ENCODE measurements around the gene CXCL14.

CXCL14 gene

GRCh38 chr5:135577421-135577820 lies 1.4 kb downstream of the CXCL14 start:
- H3K4me1 Mint-ChIP-seq = peaks cover 14% of the 10 kb centered on the region
- no peak for TF ChIP-seq CTCF (IDR thresholded peaks at IDR 0.05; ENCODE audit: unreplicated experiment in 3 of 3)
- H3K9me3 Mint-ChIP-seq = no peaks in the 10 kb centered on the region
- H3K36me3 Mint-ChIP-seq (ENCODE audit: low read depth) = no peaks in the 10 kb centered on the region
- no peak overlapping the region for H3K27ac Mint-ChIP-seq
- H3K27me3 Mint-ChIP-seq (ENCODE audit: low read depth) = peaks cover 95% of the 10 kb centered on the region
- peak overlapping the region; percentile 32 to 76 (median 70) for H3K4me3 Mint-ChIP-seq

GRCh38 chr5:135576075-135576599 lies 2.7 kb downstream of the CXCL14 start:
- Mint-ChIP-seq H3K27me3 (ENCODE audit: low read depth) (peaks cover 88% of the 10 kb centered on the region), H3K9me3 (no peaks in the 10 kb centered on the region), H3K4me3 (no peak overlapping the region), H3K27ac (no peak overlapping the region), H3K36me3 (ENCODE audit: low read depth) (no peaks in the 10 kb centered on the region), H3K4me1 (peaks cover 21% of the 10 kb centered on the region)
- TF ChIP-seq CTCF (IDR thresholded peaks at IDR 0.05; ENCODE audit: unreplicated experiment in 3 of 3) = no peak

GRCh38 chr5:135574493-135574892 lies 4.3 kb downstream of the CXCL14 start:
- Mint-ChIP-seq H3K27me3 (ENCODE audit: low read depth) (peaks cover 85% of the 10 kb centered on the region), H3K4me1 (peaks cover 34% of the 10 kb centered on the region), H3K27ac (no peak overlapping the region), H3K4me3 (no peak overlapping the region), H3K9me3 (no peaks in the 10 kb centered on the region), H3K36me3 (ENCODE audit: low read depth) (no peaks in the 10 kb centered on the region)
- TF ChIP-seq CTCF (IDR thresholded peaks at IDR 0.05; ENCODE audit: unreplicated experiment in 3 of 3) = no peak

- no peak for TF ChIP-seq CTCF (IDR thresholded peaks at IDR 0.05; ENCODE audit: unreplicated experiment in 3 of 3)
- H3K27me3 Mint-ChIP-seq (ENCODE audit: low read depth) = peaks cover 64% of the 10 kb centered on the region
- peaks cover 48% of the 10 kb centered on the region for H3K4me1 Mint-ChIP-seq
- H3K4me3 Mint-ChIP-seq = no peak overlapping the region
- H3K27ac Mint-ChIP-seq = peak overlapping the region; percentile 37 to 67 (median 44)
- no peaks in the 10 kb centered on the region for H3K36me3 Mint-ChIP-seq (ENCODE audit: low read depth)
- H3K9me3 Mint-ChIP-seq = no peaks in the 10 kb centered on the region
Observed at GRCh38 chr5:135571902-135572301, 6.9 kb downstream of the CXCL14 start.

GRCh38 chr5:135571066-135571609 lies 7.7 kb downstream of the CXCL14 start:
- TF ChIP-seq CTCF (IDR thresholded peaks at IDR 0.05; ENCODE audit: unreplicated experiment in 3 of 3) = no peak
- peaks cover 51% of the 10 kb centered on the region for H3K4me1 Mint-ChIP-seq
- peak overlapping the region; percentile 33 to 68 (median 67) for H3K27ac Mint-ChIP-seq
- peaks cover 60% of the 10 kb centered on the region for H3K27me3 Mint-ChIP-seq (ENCODE audit: low read depth)
- no peaks in the 10 kb centered on the region for H3K36me3 Mint-ChIP-seq (ENCODE audit: low read depth)
- no peaks in the 10 kb centered on the region for H3K9me3 Mint-ChIP-seq
- H3K4me3 Mint-ChIP-seq = no peak overlapping the region

- Mint-ChIP-seq H3K4me3 (no peak overlapping the region), H3K36me3 (ENCODE audit: low read depth) (no peaks in the 10 kb centered on the region), H3K9me3 (no peaks in the 10 kb centered on the region), H3K4me1 (peaks cover 59% of the 10 kb centered on the region), H3K27ac (peak overlapping the region; percentile 67 to 78 (median 68)), H3K27me3 (ENCODE audit: low read depth) (peaks cover 60% of the 10 kb centered on the region)
- TF ChIP-seq CTCF (IDR thresholded peaks at IDR 0.05; ENCODE audit: unreplicated experiment in 3 of 3) = peak in 1 of 3 experiments; percentile 15
Observed at GRCh38 chr5:135570453-135570764, 8.4 kb downstream of the CXCL14 start.

All from nephron (organoid).